Activated naive CD8-positive, alpha-beta T cell treated with anti-CD3 and anti-CD28 coated beads, Interleukin-2, amount 50 U/mL, for 24 hours (primary cell): ENCODE measurements around the gene CCDC88C.

Experiments used
- ATAC-seq: fragments of 150-1000 bp; cut with Tn5 transposase; one replicate; pipeline ENCODE4 v1.10.0; 2021
- DNase-seq: peaks from one replicate; pipeline ENCODE4 v3.0.0; 2021
- H3K27ac Mint-ChIP-seq: one replicate; pipeline ENCODE4 v1.8.0; 2021; ENCODE audit warnings: mild to moderate bottlenecking, mixed read lengths
- H3K27me3 Mint-ChIP-seq: one replicate; pipeline ENCODE4 v1.8.0; 2021; ENCODE audit warnings: mixed read lengths
- H3K36me3 Mint-ChIP-seq: one replicate; pipeline ENCODE4 v1.8.0; 2021; ENCODE audit warnings: low read depth, mixed read lengths
- H3K4me1 Mint-ChIP-seq: one replicate; pipeline ENCODE4 v1.8.0; 2021; ENCODE audit warnings: mixed read lengths
- H3K4me3 Mint-ChIP-seq: one replicate; pipeline ENCODE4 v1.8.0; 2021; ENCODE audit warnings: mild to moderate bottlenecking, moderate library complexity, mixed read lengths
- H3K9me3 Mint-ChIP-seq: one replicate; pipeline ENCODE4 v1.8.0; 2021; ENCODE audit warnings: mixed read lengths

Gene CCDC88C

DNA sequence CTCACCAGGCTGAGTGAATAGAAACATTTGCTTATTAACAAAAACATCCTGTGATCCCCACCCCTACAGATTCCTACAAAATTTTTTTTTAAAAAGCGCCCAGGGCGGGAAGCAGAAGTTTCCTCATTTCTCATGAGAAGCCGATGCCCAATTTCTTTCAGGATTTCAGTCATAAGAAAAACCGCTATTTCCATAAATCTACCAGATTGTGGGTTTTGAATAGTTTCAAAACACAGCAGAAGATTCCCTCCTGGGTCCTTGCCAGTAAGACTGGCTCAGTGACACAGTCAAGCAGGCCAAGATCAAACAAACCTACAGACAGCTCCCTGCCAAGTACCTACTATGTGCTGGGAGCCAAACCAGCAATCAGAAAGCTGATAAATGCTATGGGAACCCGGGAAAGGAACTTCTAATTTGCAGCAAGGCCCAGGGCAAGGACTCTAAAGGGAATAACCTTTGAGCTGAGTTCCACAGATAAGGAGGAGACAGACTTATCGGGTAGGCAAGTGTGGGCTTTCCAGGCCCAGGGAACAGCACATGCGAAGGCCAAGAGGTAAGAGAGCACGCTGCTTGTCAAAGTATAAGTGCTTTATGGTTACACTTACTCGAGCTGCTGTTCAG lies 68.7 kb downstream of the CCDC88C start:
- Mint-ChIP-seq H3K36me3 (peaks cover 5% of the 10 kb centered on the region), H3K4me1 (peaks cover 81% of the 10 kb centered on the region), H3K27me3 (no peaks in the 10 kb centered on the region), H3K4me3 (peak overlapping the region; percentile 73), H3K27ac (peak overlapping the region; percentile 86), H3K9me3 (no peaks in the 10 kb centered on the region)
- ATAC-seq (no peak), DNase-seq (no peak)

DNA sequence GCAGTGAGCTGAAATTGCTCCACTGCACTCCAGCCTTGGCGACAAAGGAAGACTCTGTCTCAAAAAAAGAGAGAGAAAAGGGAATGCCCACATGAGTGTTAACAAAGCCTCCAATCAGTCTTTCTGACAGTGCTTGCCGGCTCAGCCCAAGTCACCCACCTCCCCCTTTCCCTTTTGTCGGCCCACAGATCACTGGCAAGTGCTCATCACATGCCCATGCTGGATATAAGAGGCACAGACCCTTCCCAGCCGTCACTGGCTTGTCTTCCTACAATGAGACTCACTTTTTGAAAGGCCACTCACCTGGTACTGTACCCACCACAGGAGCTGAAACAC lies 70.8 kb downstream of the CCDC88C start:
- Mint-ChIP-seq H3K36me3 (peaks cover 5% of the 10 kb centered on the region), H3K27me3 (no peaks in the 10 kb centered on the region), H3K27ac (peak overlapping the region; percentile 29), H3K9me3 (no peaks in the 10 kb centered on the region), H3K4me3 (no peak overlapping the region), H3K4me1 (peaks cover 62% of the 10 kb centered on the region)
- ATAC-seq, result no peak
- no peak for DNase-seq

DNA sequence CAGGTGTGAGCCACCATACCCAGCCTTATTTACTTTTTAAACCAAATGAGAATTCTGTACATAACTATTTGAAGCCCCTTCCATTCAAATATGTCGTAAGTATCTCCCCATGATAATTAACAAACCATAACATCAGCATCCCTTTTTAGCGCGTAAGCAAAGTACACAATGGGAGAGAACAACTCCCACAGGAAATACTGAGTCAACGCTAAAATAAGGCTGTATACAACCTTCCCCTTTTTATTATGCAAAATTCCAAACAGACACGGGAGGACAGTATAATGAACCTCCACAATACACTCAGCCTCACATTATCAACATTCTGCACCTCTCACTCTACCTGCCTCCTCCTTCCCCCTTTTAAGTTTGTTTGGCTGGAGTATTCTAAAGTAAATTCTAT lies 73.5 kb downstream of the CCDC88C start:
- H3K9me3 Mint-ChIP-seq, result no peaks in the 10 kb centered on the region
- no peaks in the 10 kb centered on the region for H3K27me3 Mint-ChIP-seq
- H3K4me1 Mint-ChIP-seq, result peaks cover 35% of the 10 kb centered on the region
- peaks cover 10% of the 10 kb centered on the region for H3K36me3 Mint-ChIP-seq
- DNase-seq (no peak), ATAC-seq (no peak)
- H3K4me3 Mint-ChIP-seq, result no peak overlapping the region
- peak overlapping the region; percentile 10 for H3K27ac Mint-ChIP-seq

DNA sequence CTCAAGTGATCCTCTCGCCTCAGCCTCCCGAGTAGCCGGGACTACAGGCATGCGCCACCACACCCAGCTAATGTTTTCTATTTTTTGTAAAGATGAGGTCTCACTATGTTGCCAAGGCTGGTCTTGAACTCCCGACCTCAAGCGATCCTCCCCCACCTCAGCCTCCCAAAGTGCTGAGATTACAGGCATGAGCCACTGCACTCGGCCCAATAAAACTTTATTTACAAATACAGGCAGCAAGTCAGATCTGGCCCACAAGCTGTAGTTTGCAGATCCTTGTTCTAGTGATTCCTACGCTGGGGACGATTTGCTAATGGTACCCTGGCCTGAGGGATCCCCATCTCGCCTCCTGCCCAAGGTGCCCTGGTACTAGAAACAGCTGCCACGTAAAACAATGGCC lies 74.6 kb downstream of the CCDC88C start:
- Mint-ChIP-seq H3K4me1 (peaks cover 26% of the 10 kb centered on the region), H3K27ac (no peak overlapping the region), H3K9me3 (no peaks in the 10 kb centered on the region), H3K27me3 (no peaks in the 10 kb centered on the region), H3K36me3 (peaks cover 6% of the 10 kb centered on the region), H3K4me3 (no peak overlapping the region)
- ATAC-seq (no peak), DNase-seq (no peak)

DNA sequence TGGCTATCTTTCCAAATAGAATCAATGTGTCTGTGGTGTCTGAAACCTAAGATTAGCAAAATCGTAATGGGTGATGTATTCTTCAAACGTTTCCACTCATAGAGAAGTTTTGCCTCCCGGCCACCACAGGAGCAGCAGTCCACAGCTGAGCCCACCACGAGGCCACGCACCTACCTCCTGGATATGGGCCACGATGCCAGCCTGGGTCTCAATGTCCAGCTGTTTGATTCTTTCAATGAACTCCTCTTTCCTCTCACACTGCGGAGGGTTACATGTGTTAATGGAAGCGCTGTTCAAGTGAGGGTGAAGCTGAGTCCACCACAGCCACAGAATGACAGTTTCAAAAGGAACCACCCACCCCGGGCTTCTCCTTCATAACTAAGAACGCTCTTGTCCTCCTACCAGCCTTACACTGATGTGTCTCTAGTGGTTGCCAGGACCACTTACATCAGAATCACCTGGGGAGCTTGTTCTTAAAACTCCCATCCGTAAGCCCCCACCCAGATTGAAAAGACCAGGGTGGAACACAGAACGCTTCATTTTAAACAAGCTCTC lies 75.3 kb downstream of the CCDC88C start:
- peaks cover 9% of the 10 kb centered on the region for H3K36me3 Mint-ChIP-seq
- H3K4me1 Mint-ChIP-seq, result peaks cover 22% of the 10 kb centered on the region

DNA sequence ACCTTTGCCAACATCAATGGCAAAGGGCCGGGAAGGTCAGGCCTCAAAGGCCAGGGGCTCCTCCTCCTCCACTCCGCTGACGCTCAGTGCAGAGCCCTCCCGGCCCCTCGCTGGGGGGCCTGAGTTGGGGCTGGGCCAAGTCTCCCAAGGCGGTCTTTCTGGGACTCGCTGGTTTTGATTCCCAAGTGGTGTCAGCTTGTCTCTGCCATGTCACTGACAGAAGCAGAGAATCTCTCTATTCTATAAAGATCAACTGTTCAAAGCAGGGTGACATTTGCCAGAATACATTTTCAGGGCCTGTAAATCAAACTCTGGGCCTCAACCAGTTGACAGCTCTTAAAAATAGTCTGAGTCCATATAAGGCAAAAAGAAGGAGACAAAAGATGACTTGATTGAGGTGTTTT lies 75.9 kb downstream of the CCDC88C start:
- Mint-ChIP-seq H3K4me1 (peaks cover 17% of the 10 kb centered on the region), H3K4me3 (no peak overlapping the region), H3K27ac (no peak overlapping the region), H3K9me3 (no peaks in the 10 kb centered on the region), H3K36me3 (peaks cover 9% of the 10 kb centered on the region), H3K27me3 (no peaks in the 10 kb centered on the region)
- no peak for DNase-seq
- no peak for ATAC-seq

More for the DNA sequence above, 75.3 kb downstream of the CCDC88C start:
- DNase-seq, result no peak
- H3K9me3 Mint-ChIP-seq, result no peaks in the 10 kb centered on the region
- no peaks in the 10 kb centered on the region for H3K27me3 Mint-ChIP-seq
- ATAC-seq, result no peak
- H3K27ac Mint-ChIP-seq, result no peak overlapping the region
- H3K4me3 Mint-ChIP-seq, result no peak overlapping the region

DNA sequence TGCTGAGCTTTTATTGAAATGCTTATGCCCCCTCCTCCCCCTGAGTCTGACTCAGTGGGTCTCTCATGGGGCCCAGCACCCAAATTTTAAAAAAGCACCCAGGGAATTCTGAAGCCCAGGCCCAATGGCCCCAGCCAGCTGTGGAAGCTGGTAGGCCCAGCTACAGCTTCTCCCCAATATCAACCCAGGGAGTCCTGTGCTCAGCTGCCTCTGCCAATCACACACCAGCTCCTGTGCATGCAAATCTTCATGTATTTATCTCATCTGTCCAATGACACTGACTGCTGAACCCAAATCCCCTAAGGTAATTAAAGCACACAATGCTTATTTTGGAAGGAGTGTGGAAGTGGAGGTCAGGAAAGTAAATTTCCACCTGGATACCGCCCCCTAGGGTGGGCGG lies 76.3 kb downstream of the CCDC88C start:
- no peaks in the 10 kb centered on the region for H3K27me3 Mint-ChIP-seq
- no peak overlapping the region for H3K4me3 Mint-ChIP-seq
- no peaks in the 10 kb centered on the region for H3K9me3 Mint-ChIP-seq
- H3K36me3 Mint-ChIP-seq, result peaks cover 9% of the 10 kb centered on the region
- ATAC-seq (no peak), DNase-seq (no peak)
- no peak overlapping the region for H3K27ac Mint-ChIP-seq
- peaks cover 13% of the 10 kb centered on the region for H3K4me1 Mint-ChIP-seq

DNA sequence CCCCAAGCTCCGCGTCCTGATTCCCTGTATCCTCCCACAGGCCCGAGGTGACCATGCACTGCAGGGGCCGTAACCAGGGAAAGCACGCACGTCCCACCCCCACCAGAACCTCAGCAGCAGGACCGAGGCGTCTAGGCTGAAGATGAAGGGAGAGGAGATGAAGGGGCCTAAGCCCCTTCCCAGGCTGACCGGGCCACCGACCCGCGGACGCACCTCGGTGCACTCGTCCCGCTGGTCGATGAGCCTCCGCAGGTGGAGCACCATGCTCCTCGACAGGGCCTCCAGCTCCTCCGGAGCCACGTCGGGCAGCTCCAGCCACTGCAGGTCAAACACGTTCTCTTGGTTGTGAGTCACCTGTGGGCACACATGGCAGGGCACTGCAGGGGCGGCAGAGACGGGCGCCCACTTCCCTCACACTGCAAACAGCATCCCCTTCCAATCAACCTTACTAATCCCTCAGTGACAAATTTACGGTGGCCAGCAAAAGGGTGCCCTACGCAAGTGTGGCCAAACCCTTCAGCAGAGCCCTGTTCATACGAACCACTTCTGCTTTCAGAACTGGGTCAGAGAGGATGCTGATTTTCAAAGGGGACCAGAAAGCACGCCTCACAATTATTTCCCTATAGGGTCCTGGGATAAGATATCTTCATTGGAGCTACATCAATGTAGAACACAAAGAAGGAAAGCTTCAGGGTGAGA lies 77.8 kb downstream of the CCDC88C start:
- Mint-ChIP-seq H3K36me3 (peaks cover 13% of the 10 kb centered on the region), H3K4me1 (peaks cover 3% of the 10 kb centered on the region), H3K27ac (no peak overlapping the region), H3K4me3 (no peak overlapping the region), H3K27me3 (no peaks in the 10 kb centered on the region), H3K9me3 (no peaks in the 10 kb centered on the region)
- DNase-seq (no peak), ATAC-seq (no peak)

DNA sequence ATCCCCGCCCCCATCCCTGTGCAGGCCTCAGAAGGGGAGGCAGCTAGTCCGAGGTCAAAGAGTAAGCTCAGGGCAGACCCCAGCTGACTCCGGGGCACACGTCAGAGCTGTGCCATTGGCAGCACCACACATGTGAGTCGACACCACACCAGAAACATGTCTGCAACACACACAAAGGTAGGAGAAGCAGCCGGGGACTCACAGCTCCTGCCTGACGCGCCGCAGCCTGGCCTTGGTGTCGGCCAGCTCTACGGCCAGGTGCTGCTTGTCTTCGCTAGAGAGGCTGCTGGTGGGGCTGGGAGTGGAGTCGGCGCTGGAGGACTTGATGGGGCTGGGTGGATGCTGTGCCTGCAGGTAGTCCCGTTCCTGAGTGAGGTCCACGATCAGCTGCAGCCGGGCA lies 78.5 kb downstream of the CCDC88C start:
- DNase-seq (no peak), ATAC-seq (no peak)
- Mint-ChIP-seq H3K36me3 (peaks cover 13% of the 10 kb centered on the region), H3K27ac (no peak overlapping the region), H3K9me3 (no peaks in the 10 kb centered on the region), H3K27me3 (no peaks in the 10 kb centered on the region), H3K4me3 (no peak overlapping the region), H3K4me1 (peaks cover 1% of the 10 kb centered on the region)

DNA sequence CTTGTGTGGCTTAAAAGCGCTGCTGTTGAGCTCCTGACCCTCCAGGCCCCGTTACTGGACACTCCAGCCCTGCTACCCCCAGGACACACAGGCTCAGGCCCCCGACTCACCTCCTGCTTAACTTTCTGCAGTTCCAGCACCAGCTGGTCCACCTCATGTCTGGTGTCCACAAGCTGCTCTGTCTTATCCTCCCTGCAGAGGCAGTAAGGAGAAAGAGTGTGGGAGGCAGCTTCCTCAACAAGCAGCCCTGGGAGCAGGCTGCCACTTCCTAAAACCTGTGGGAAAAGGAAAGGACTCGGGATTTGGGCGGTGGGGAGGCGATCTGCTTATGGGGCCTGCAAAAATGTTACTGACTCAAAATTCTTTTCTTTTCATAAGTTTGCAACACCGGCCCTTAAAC lies 79.2 kb downstream of the CCDC88C start:
- Mint-ChIP-seq H3K4me1 (peaks cover 6% of the 10 kb centered on the region), H3K9me3 (no peaks in the 10 kb centered on the region), H3K36me3 (peaks cover 16% of the 10 kb centered on the region), H3K27ac (no peak overlapping the region), H3K27me3 (no peaks in the 10 kb centered on the region), H3K4me3 (no peak overlapping the region)
- ATAC-seq, result no peak
- DNase-seq, result no peak

DNA sequence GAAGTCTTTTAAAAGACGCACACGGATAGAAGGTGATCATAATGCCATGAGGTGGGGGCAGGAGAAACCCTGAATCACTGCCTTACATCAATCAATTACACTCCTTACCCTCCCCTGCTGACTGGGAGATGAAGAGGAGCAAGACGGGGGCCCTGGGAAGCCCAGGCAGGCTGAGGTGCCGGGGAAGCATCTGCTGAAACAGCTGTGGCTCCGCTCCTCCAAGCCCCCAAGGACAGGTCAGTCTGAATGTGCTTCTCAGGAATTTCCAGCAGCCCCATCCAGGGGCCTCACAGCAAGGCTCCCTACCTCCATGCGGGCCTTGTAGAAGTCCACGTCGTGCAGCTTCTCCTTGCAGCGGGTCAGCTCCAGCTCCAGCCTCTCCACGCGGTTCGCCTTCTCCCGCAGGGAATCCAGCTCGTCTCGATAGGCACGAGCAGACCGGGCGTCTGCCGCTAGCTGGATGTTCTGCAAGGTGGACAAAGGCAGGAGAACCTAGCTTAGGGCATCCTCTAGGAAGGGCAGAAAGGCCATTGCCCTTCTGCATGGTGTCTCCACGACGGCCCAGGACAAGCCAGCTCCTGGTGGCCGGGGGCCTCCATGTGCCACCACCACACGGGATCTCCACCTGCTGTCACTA lies 79.8 kb downstream of the CCDC88C start:
- ATAC-seq (no peak), DNase-seq (no peak)
- H3K4me3 Mint-ChIP-seq, result no peak overlapping the region
- H3K27me3 Mint-ChIP-seq, result no peaks in the 10 kb centered on the region
- no peaks in the 10 kb centered on the region for H3K9me3 Mint-ChIP-seq
- peaks cover 19% of the 10 kb centered on the region for H3K36me3 Mint-ChIP-seq
- no peak overlapping the region for H3K27ac Mint-ChIP-seq
- peaks cover 11% of the 10 kb centered on the region for H3K4me1 Mint-ChIP-seq

DNA sequence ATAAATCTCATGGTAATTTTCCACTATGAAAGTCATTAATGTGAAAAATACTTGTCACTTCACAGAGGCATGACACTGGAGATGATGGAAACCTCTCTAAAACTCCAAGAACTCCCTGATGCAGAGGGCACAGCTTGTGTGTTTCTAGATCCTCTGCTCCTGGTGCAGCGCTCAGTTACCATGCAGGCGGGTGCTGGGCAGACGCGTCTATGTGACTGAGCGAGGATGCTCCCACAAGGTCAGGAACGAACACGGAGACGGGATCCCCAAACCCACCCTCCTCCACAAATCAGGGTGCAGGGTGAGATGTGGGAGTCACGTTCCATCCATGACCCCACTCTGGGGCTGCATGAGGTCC lies 81.5 kb downstream of the CCDC88C start:
- no peaks in the 10 kb centered on the region for H3K9me3 Mint-ChIP-seq
- ATAC-seq, result no peak
- peaks cover 16% of the 10 kb centered on the region for H3K36me3 Mint-ChIP-seq
- no peak for DNase-seq
- H3K4me1 Mint-ChIP-seq, result peaks cover 29% of the 10 kb centered on the region
- H3K27ac Mint-ChIP-seq, result no peak overlapping the region
- no peak overlapping the region for H3K4me3 Mint-ChIP-seq
- H3K27me3 Mint-ChIP-seq, result no peaks in the 10 kb centered on the region

DNA sequence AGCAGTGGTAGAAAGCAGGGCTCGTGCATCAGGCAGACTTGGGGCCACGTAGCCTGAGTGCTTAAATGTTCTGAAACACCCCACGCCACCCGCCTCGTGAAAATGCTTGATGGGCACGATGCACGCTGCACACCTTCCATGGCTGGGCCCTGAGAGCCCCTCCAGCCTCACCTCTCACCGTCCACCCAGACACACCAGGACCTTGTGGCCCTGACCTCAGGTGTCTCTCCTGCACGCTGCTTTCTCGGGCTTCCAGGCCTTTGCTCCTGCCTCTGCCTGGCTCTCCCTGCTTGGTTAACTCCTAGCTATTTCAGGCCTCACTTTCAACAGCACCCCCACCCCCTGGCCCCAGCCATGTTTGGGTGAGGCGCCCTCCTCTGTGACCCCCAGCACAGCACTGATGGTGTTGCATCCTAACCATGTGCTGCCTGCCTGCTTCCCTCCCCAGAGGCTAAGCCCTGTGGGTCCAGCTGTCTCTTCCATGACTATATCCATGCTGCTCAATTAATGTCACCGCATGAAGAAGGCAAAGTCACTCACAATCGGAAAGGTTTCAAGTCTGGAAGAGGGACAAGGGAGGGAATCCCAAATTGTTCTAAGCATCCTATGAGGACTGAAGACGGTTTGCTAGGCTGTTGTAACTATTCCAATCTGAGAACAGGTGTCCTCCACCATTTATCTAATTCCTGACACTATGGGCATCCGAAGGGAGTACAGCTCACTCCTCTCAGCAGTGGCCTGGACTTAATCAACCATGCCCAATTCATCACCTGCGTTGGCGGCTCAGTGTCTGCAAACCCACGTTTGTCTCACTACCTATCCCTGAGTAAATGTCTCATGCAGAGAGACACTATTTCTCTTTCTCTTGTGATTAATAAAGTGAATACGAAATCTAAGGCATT lies 82.2 kb downstream of the CCDC88C start:
- no peak for ATAC-seq
- Mint-ChIP-seq H3K9me3 (no peaks in the 10 kb centered on the region), H3K36me3 (peaks cover 16% of the 10 kb centered on the region), H3K27ac (no peak overlapping the region), H3K4me3 (no peak overlapping the region), H3K4me1 (peaks cover 35% of the 10 kb centered on the region), H3K27me3 (no peaks in the 10 kb centered on the region)
- DNase-seq, result no peak

DNA sequence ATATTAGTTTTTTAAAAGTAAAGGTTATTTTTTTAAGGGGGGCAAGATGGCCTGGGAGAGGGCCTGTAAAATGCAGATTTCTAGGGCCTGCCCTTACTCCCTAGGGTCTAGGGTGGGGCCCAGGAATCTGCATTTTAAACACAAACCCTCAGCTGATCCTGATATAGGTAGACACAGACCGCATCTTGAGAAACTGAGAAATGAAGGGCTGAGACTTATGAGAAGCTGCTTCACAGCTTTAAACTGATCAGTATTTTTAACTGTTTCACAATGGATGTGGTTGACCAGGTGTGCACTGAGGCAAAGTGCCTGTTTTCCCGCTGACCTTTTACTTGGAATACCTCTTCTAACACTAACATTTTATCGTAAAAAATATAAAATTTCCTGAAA lies 84.0 kb downstream of the CCDC88C start:
- DNase-seq, result no peak
- Mint-ChIP-seq H3K4me1 (peaks cover 51% of the 10 kb centered on the region), H3K36me3 (peaks cover 17% of the 10 kb centered on the region), H3K4me3 (no peak overlapping the region), H3K27me3 (no peaks in the 10 kb centered on the region), H3K9me3 (no peaks in the 10 kb centered on the region), H3K27ac (no peak overlapping the region)
- no peak for ATAC-seq
